ENCODE data around the gene SF3A2.

Gene SF3A2

GRCh38 chr19:2236314-2237050 lies at the start of gene SF3A2, which contains the start of gene PLEKHJ1:
TSS of gene SF3A2 (plus strand) at chr19:2236824. CDS start at chr19:2243419, 6,595 bp downstream.
TSS of gene PLEKHJ1 (minus strand) at chr19:2236329. CDS start at chr19:2236248, 81 bp downstream.
- Mint-ChIP-seq H3K27me3 (no peaks in the 10 kb centered on the region), H3K9me3 (no peaks in the 10 kb centered on the region), H3K27ac (ENCODE audit: low read depth) (peak within 1 kb of the TSS; percentile 99), H3K4me3 (peak within 1 kb of the TSS; percentile 91), H3K4me1 (peaks cover 68% of the 10 kb centered on the region), H3K36me3 (ENCODE audit: insufficient read depth) (peaks cover 44% of the 10 kb centered on the region)
- peak; percentile 79 for ATAC-seq (replicated peaks; ENCODE audit: extremely low read depth, poor library complexity, severe bottlenecking)
- peak; percentile 99 for DNase-seq (ENCODE audit: low spot score in 2 of 2)

GRCh38 chr19:2187159-2187558 lies 49.5 kb upstream of the SF3A2 start:
- Mint-ChIP-seq H3K36me3 (ENCODE audit: insufficient read depth) (peaks cover 17% of the 10 kb centered on the region), H3K4me3 (peak overlapping the region; percentile 40), H3K27me3 (no peaks in the 10 kb centered on the region), H3K27ac (ENCODE audit: low read depth) (no peak overlapping the region), H3K4me1 (no peaks in the 10 kb centered on the region), H3K9me3 (no peaks in the 10 kb centered on the region)
- ATAC-seq (replicated peaks; ENCODE audit: extremely low read depth, poor library complexity, severe bottlenecking) (no peak), DNase-seq (ENCODE audit: low spot score in 2 of 2) (no peak)

GRCh38 chr19:2188708-2189385 lies 47.8 kb upstream of the SF3A2 start:
- Mint-ChIP-seq H3K27ac (ENCODE audit: low read depth) (no peak overlapping the region), H3K36me3 (ENCODE audit: insufficient read depth) (peaks cover 15% of the 10 kb centered on the region), H3K9me3 (no peaks in the 10 kb centered on the region), H3K4me1 (no peaks in the 10 kb centered on the region), H3K4me3 (no peak overlapping the region), H3K27me3 (no peaks in the 10 kb centered on the region)
- DNase-seq (ENCODE audit: low spot score in 2 of 2) (no peak), ATAC-seq (replicated peaks; ENCODE audit: extremely low read depth, poor library complexity, severe bottlenecking) (no peak)

GRCh38 chr19:2189880-2190279 lies 46.7 kb upstream of the SF3A2 start:
- H3K36me3 Mint-ChIP-seq (ENCODE audit: insufficient read depth), result peaks cover 16% of the 10 kb centered on the region
- H3K27ac Mint-ChIP-seq (ENCODE audit: low read depth), result no peak overlapping the region
- no peak for ATAC-seq (replicated peaks; ENCODE audit: extremely low read depth, poor library complexity, severe bottlenecking)

GRCh38 chr19:2190848-2191455 lies 45.7 kb upstream of the SF3A2 start:
- H3K27ac Mint-ChIP-seq (ENCODE audit: low read depth), result no peak overlapping the region
- no peak overlapping the region for H3K4me3 Mint-ChIP-seq
- H3K4me1 Mint-ChIP-seq, result no peaks in the 10 kb centered on the region
- no peaks in the 10 kb centered on the region for H3K27me3 Mint-ChIP-seq
- DNase-seq (ENCODE audit: low spot score in 2 of 2), result no peak
- no peak for ATAC-seq (replicated peaks; ENCODE audit: extremely low read depth, poor library complexity, severe bottlenecking)
- peaks cover 13% of the 10 kb centered on the region for H3K36me3 Mint-ChIP-seq (ENCODE audit: insufficient read depth)
- H3K9me3 Mint-ChIP-seq, result no peaks in the 10 kb centered on the region

More at GRCh38 chr19:2189880-2190279, 46.7 kb upstream of the SF3A2 start:
- DNase-seq (ENCODE audit: low spot score in 2 of 2), result no peak
- Mint-ChIP-seq H3K4me1 (no peaks in the 10 kb centered on the region), H3K4me3 (no peak overlapping the region), H3K27me3 (no peaks in the 10 kb centered on the region), H3K9me3 (no peaks in the 10 kb centered on the region)

- H3K4me3 Mint-ChIP-seq, result no peak overlapping the region
- no peaks in the 10 kb centered on the region for H3K27me3 Mint-ChIP-seq
- no peaks in the 10 kb centered on the region for H3K9me3 Mint-ChIP-seq
- H3K36me3 Mint-ChIP-seq (ENCODE audit: insufficient read depth), result peaks cover 13% of the 10 kb centered on the region
- DNase-seq (ENCODE audit: low spot score in 2 of 2) (no peak), ATAC-seq (replicated peaks; ENCODE audit: extremely low read depth, poor library complexity, severe bottlenecking) (no peak)
- H3K27ac Mint-ChIP-seq (ENCODE audit: low read depth), result no peak overlapping the region
- no peaks in the 10 kb centered on the region for H3K4me1 Mint-ChIP-seq
These were observed 44.9 kb upstream of the SF3A2 start for GRCh38 chr19:2191456-2192310.

GRCh38 chr19:2192862-2193261 lies 43.8 kb upstream of the SF3A2 start:
- peaks cover 7% of the 10 kb centered on the region for H3K4me1 Mint-ChIP-seq
- ATAC-seq (replicated peaks; ENCODE audit: extremely low read depth, poor library complexity, severe bottlenecking) (no peak), DNase-seq (ENCODE audit: low spot score in 2 of 2) (no peak)
- no peaks in the 10 kb centered on the region for H3K9me3 Mint-ChIP-seq
- peaks cover 9% of the 10 kb centered on the region for H3K36me3 Mint-ChIP-seq (ENCODE audit: insufficient read depth)
- H3K27me3 Mint-ChIP-seq, result no peaks in the 10 kb centered on the region
- H3K4me3 Mint-ChIP-seq, result no peak overlapping the region
- H3K27ac Mint-ChIP-seq (ENCODE audit: low read depth), result no peak overlapping the region

- peaks cover 8% of the 10 kb centered on the region for H3K36me3 Mint-ChIP-seq (ENCODE audit: insufficient read depth)
- no peaks in the 10 kb centered on the region for H3K9me3 Mint-ChIP-seq
- H3K4me3 Mint-ChIP-seq, result no peak overlapping the region
- H3K27me3 Mint-ChIP-seq, result no peaks in the 10 kb centered on the region
- ATAC-seq (replicated peaks; ENCODE audit: extremely low read depth, poor library complexity, severe bottlenecking) (no peak), DNase-seq (ENCODE audit: low spot score in 2 of 2) (no peak)
- H3K27ac Mint-ChIP-seq (ENCODE audit: low read depth), result no peak overlapping the region
- H3K4me1 Mint-ChIP-seq, result peaks cover 10% of the 10 kb centered on the region
These were observed 42.8 kb upstream of the SF3A2 start for GRCh38 chr19:2193807-2194206.

- H3K4me1 Mint-ChIP-seq, result peaks cover 13% of the 10 kb centered on the region
- ATAC-seq (replicated peaks; ENCODE audit: extremely low read depth, poor library complexity, severe bottlenecking), result no peak
- DNase-seq (ENCODE audit: low spot score in 2 of 2), result no peak
- H3K9me3 Mint-ChIP-seq, result no peaks in the 10 kb centered on the region
- H3K4me3 Mint-ChIP-seq, result no peak overlapping the region
- H3K27ac Mint-ChIP-seq (ENCODE audit: low read depth), result no peak overlapping the region
- H3K36me3 Mint-ChIP-seq (ENCODE audit: insufficient read depth), result peaks cover 8% of the 10 kb centered on the region
- H3K27me3 Mint-ChIP-seq, result no peaks in the 10 kb centered on the region
These were observed 42.0 kb upstream of the SF3A2 start for GRCh38 chr19:2194513-2195078.

- no peaks in the 10 kb centered on the region for H3K27me3 Mint-ChIP-seq
- no peaks in the 10 kb centered on the region for H3K9me3 Mint-ChIP-seq
- H3K36me3 Mint-ChIP-seq (ENCODE audit: insufficient read depth), result peaks cover 10% of the 10 kb centered on the region
- peaks cover 13% of the 10 kb centered on the region for H3K4me1 Mint-ChIP-seq
- H3K4me3 Mint-ChIP-seq, result no peak overlapping the region
- no peak overlapping the region for H3K27ac Mint-ChIP-seq (ENCODE audit: low read depth)
- no peak for ATAC-seq (replicated peaks; ENCODE audit: extremely low read depth, poor library complexity, severe bottlenecking)
- no peak for DNase-seq (ENCODE audit: low spot score in 2 of 2)
These were observed 41.3 kb upstream of the SF3A2 start for GRCh38 chr19:2195361-2195760.

- Mint-ChIP-seq H3K27ac (ENCODE audit: low read depth) (no peak overlapping the region), H3K36me3 (ENCODE audit: insufficient read depth) (peaks cover 10% of the 10 kb centered on the region), H3K4me3 (no peak overlapping the region), H3K9me3 (no peaks in the 10 kb centered on the region), H3K4me1 (peaks cover 13% of the 10 kb centered on the region), H3K27me3 (no peaks in the 10 kb centered on the region)
- no peak for DNase-seq (ENCODE audit: low spot score in 2 of 2)
- no peak for ATAC-seq (replicated peaks; ENCODE audit: extremely low read depth, poor library complexity, severe bottlenecking)
These were observed 40.7 kb upstream of the SF3A2 start for GRCh38 chr19:2195914-2196313.

- H3K27ac Mint-ChIP-seq (ENCODE audit: low read depth), result no peak overlapping the region
- no peaks in the 10 kb centered on the region for H3K9me3 Mint-ChIP-seq
These were observed 39.4 kb upstream of the SF3A2 start for GRCh38 chr19:2197270-2197669.

More at GRCh38 chr19:2197270-2197669, 39.4 kb upstream of the SF3A2 start:
- H3K27me3 Mint-ChIP-seq, result no peaks in the 10 kb centered on the region
- H3K4me3 Mint-ChIP-seq, result no peak overlapping the region
- DNase-seq (ENCODE audit: low spot score in 2 of 2) (no peak), ATAC-seq (replicated peaks; ENCODE audit: extremely low read depth, poor library complexity, severe bottlenecking) (no peak)
- H3K36me3 Mint-ChIP-seq (ENCODE audit: insufficient read depth), result peaks cover 9% of the 10 kb centered on the region
- H3K4me1 Mint-ChIP-seq, result peaks cover 18% of the 10 kb centered on the region
